ENCODE data around the gene BABAM2. TPM values are rescaled to one million over a fixed set of nuclear protein-coding genes. Genes with fewer than 3 reads are reported as not detected.

The BABAM2 gene
- total RNA-seq, 1 experiment from 2014 or later, result 46.1 TPM

DNA sequence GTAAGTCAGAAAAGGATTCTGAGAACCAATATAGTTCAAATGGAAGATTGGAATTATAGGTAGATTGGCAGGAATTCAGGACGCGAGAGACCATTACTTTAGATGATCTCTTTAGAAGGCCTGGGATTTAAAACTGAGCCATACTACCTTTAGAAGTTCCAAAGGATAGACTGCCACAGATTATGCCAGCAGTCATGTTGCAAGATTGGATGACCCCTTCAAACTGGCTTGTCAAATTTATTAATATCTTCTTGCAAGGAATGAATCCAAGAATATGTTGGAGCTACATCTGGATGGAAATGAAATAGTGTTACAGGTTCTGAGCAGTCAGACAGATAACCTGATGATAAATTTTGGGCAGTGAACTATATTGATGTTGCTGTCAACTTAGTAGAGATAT is 22.0 kb downstream of the BABAM2 start:
- H3K27ac ChIP-seq, result no peak overlapping the region
- intact Hi-C loops (cut with micrococcal nuclease; ENCODE audit: unreplicated experiment), result no loop called here
- peaks cover 18% of the 10 kb centered on the region; the same call in 1 of the 2 replicates for H3K79me2 ChIP-seq (ENCODE audit: low read depth)
- DNase-seq, result no peak
- H2AFZ ChIP-seq, result no peak overlapping the region
- no peak overlapping the region for H3K4me3 ChIP-seq
- no TSS peak for BruUV-seq (replicated peaks)
- H3K4me2 ChIP-seq, result no peak overlapping the region
- no peaks in the 10 kb centered on the region for H3F3A ChIP-seq (ENCODE audit: insufficient read depth, low read depth)
- no peaks in the 10 kb centered on the region for H3K9me3 ChIP-seq (ENCODE audit: insufficient read depth, low read depth)
- H3K36me3 ChIP-seq (ENCODE audit: low read depth), result peaks cover 4% of the 10 kb centered on the region; the same call in 1 of the 2 replicates
- no peak for TF ChIP-seq EZH2 (IDR thresholded peaks at IDR 0.05; ENCODE audit: low read depth)
- TF ChIP-seq, protein P1, sequence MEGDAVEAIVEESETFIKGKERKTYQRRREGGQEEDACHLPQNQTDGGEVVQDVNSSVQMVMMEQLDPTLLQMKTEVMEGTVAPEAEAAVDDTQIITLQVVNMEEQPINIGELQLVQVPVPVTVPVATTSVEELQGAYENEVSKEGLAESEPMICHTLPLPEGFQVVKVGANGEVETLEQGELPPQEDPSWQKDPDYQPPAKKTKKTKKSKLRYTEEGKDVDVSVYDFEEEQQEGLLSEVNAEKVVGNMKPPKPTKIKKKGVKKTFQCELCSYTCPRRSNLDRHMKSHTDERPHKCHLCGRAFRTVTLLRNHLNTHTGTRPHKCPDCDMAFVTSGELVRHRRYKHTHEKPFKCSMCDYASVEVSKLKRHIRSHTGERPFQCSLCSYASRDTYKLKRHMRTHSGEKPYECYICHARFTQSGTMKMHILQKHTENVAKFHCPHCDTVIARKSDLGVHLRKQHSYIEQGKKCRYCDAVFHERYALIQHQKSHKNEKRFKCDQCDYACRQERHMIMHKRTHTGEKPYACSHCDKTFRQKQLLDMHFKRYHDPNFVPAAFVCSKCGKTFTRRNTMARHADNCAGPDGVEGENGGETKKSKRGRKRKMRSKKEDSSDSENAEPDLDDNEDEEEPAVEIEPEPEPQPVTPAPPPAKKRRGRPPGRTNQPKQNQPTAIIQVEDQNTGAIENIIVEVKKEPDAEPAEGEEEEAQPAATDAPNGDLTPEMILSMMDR (conservative IDR thresholded peaks at IDR 0.05), result no peak
- POLR2A ChIA-PET (ENCODE audit: unreplicated experiment), result no interaction called here
- no peaks in the 10 kb centered on the region for H3K27me3 ChIP-seq (ENCODE audit: insufficient read depth, low read depth)
- CTCF ChIA-PET, result no interaction called here
- no peaks in the 10 kb centered on the region for H4K20me1 ChIP-seq (ENCODE audit: insufficient read depth)
- no peaks in the 10 kb centered on the region for H3K4me1 ChIP-seq (replicated peaks; ENCODE audit: insufficient read depth)
- H3K9me2 ChIP-seq (ENCODE audit: insufficient read depth), result no peaks in the 10 kb centered on the region

DNA sequence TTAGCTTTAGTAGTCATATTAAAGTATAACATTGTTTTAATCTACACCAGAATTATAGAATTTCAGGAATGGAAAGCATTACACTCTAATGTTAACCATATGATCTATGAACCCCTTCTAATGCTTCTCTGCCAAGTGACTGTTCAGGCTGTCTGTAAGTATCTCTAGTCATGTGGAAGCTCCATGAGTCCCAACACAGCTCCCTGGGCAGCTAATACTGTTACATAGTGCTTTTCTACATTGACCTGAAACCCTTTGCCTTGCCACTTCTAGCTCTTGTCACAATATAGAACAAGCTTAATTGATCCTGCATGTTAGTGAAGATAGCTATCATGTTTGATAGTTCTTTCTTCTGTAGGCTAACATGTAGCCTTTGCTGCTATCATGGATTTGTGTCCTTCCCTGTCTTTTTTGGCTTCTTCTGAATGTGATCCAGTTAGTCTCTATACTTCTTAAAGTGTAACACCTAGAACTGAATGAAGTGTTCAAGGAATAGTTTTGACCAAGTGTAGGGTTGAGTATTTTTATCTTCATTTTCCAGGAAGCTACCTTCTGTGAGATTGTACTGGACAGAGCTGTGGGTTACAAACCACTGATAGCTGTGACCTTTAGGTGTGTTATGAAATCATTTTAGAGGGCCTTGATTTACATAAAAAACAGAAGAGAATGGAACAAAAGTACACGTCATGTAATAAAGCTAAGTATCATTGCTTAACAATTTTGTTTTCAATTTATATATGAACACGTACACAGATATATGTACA is 23.7 kb downstream of the BABAM2 start:
- ChIA-PET POLR2A (ENCODE audit: unreplicated experiment) (interaction anchor here (0.6 kb wide), 1 partner anchor 93 kb away, joined by 8 read pairs; no protein-coding TSS in a partner anchor), CTCF (no interaction called here)

DNA sequence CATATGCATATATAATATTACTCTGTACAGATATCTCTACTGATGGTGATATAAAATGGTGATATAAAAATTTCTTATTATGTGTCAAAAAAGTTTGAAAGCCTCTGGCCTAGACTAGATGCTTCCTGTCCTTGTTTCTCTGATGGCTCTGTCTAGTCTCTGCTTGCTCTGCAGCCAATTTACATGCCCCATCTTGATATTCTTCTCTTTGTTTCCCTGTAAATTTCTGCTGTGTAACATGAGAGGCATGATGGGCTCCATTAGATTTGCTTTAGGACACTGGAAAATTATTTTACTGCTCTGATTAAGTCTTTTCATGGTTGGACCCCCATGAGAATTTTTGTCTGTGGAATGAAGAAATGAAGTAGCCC is 24.3 kb downstream of the BABAM2 start:
- no TSS peak for BruUV-seq (replicated peaks)
- TF ChIP-seq, protein P1 (conservative IDR thresholded peaks at IDR 0.05), result no peak
- TF ChIP-seq EZH2 (IDR thresholded peaks at IDR 0.05; ENCODE audit: low read depth), result no peak
- Histone ChIP-seq H3K9me3 (ENCODE audit: insufficient read depth, low read depth) (no peaks in the 10 kb centered on the region), H3K4me2 (no peak overlapping the region), H3K27ac (no peak overlapping the region), H3K27me3 (ENCODE audit: insufficient read depth, low read depth) (no peaks in the 10 kb centered on the region), H4K20me1 (ENCODE audit: insufficient read depth) (no peaks in the 10 kb centered on the region), H3K4me1 (replicated peaks; ENCODE audit: insufficient read depth) (no peaks in the 10 kb centered on the region), H2AFZ (no peak overlapping the region), H3F3A (ENCODE audit: insufficient read depth, low read depth) (0 out of 2 replicates have a peak, but pooled peaks cover 3% of the 10 kb centered on the region), H3K79me2 (ENCODE audit: low read depth) (peaks cover 9% of the 10 kb centered on the region; the same call in 1 of the 2 replicates), H3K36me3 (ENCODE audit: low read depth) (0 out of 2 replicates have a peak, but pooled peaks cover 4% of the 10 kb centered on the region), H3K4me3 (no peak overlapping the region), H3K9me2 (ENCODE audit: insufficient read depth) (no peaks in the 10 kb centered on the region)
- POLR2A ChIA-PET (ENCODE audit: unreplicated experiment), result interaction anchor here (0.6 kb wide), 1 partner anchor 93 kb away, joined by 8 read pairs; no protein-coding TSS in a partner anchor
- CTCF ChIA-PET, result no interaction called here
- no peak for DNase-seq
- intact Hi-C loops (cut with micrococcal nuclease; ENCODE audit: unreplicated experiment), result no loop called here

More for the DNA sequence above, 23.7 kb downstream of the BABAM2 start:
- no TSS peak for BruUV-seq (replicated peaks)
- no peaks in the 10 kb centered on the region for H3F3A ChIP-seq (ENCODE audit: insufficient read depth, low read depth)
- H2AFZ ChIP-seq, result no peak overlapping the region
- no peak for DNase-seq
- H3K79me2 ChIP-seq (ENCODE audit: low read depth), result peaks cover 9% of the 10 kb centered on the region; the same call in 1 of the 2 replicates
- intact Hi-C loops (cut with micrococcal nuclease; ENCODE audit: unreplicated experiment), result no loop called here
- H3K4me3 ChIP-seq, result no peak overlapping the region
- 0 out of 2 replicates have a peak, but pooled peaks cover 4% of the 10 kb centered on the region for H3K36me3 ChIP-seq (ENCODE audit: low read depth)
- no peaks in the 10 kb centered on the region for H4K20me1 ChIP-seq (ENCODE audit: insufficient read depth)
- no peak overlapping the region for H3K27ac ChIP-seq
- no peaks in the 10 kb centered on the region for H3K9me3 ChIP-seq (ENCODE audit: insufficient read depth, low read depth)
- H3K4me2 ChIP-seq, result no peak overlapping the region
- H3K27me3 ChIP-seq (ENCODE audit: insufficient read depth, low read depth), result no peaks in the 10 kb centered on the region
- TF ChIP-seq EZH2 (IDR thresholded peaks at IDR 0.05; ENCODE audit: low read depth), result no peak
- TF ChIP-seq, protein P1 (conservative IDR thresholded peaks at IDR 0.05), result no peak
- no peaks in the 10 kb centered on the region for H3K9me2 ChIP-seq (ENCODE audit: insufficient read depth)
- H3K4me1 ChIP-seq (replicated peaks; ENCODE audit: insufficient read depth), result no peaks in the 10 kb centered on the region
